Measurements from ENCODE around the gene SLCO2A1. TPM values are rescaled to one million over a fixed set of nuclear protein-coding genes. Genes with fewer than 3 reads are reported as not detected.
"Not testable (repeated sequence)": the region's sequence is repeated elsewhere in the genome, so short reads cannot be mapped to it uniquely, and the experiment has no call there.

Gene SLCO2A1
- total RNA-seq, 2 donors from 2014 or later: 15.9 to 46.7 TPM

- 87% methylated on average over 10 of the region's 10 CpGs for WGBS
- Histone ChIP-seq H3K4me3 (no peak overlapping the region), H3K27ac (no peak overlapping the region), H3K4me1 (replicated peaks) (no peaks in the 10 kb centered on the region), H3K36me3 (no peaks in the 10 kb centered on the region), H3K9me3 (no peaks in the 10 kb centered on the region), H3K27me3 (replicated peaks; ENCODE audit: insufficient read depth) (no peaks in the 10 kb centered on the region)
- TF ChIP-seq POLR2A (IDR thresholded peaks at IDR 0.05) (no peak), CTCF (IDR thresholded peaks at IDR 0.05) (no peak), POLR2AphosphoS5 (IDR thresholded peaks at IDR 0.05) (no peak)
- DNase-seq (ENCODE audit: low spot score): no peak
- intact Hi-C loops (cut with DNase I): no loop called here
Measured at GRCh38 chr3:134074001-134074789, 44.5 kb upstream of the SLCO2A1 start.

GRCh38 chr3:134073583-134073945 lies 43.8 kb upstream of the SLCO2A1 start:
- H3K4me1 ChIP-seq (replicated peaks): no peaks in the 10 kb centered on the region
- no peak overlapping the region for H3K27ac ChIP-seq
- no peak for DNase-seq (ENCODE audit: low spot score)
- H3K4me3 ChIP-seq: no peak overlapping the region
- intact Hi-C loops (cut with DNase I): no loop called here
- no peaks in the 10 kb centered on the region for H3K9me3 ChIP-seq
- TF ChIP-seq CTCF (IDR thresholded peaks at IDR 0.05) (no peak), POLR2AphosphoS5 (IDR thresholded peaks at IDR 0.05) (no peak), POLR2A (IDR thresholded peaks at IDR 0.05) (no peak)
- no peaks in the 10 kb centered on the region for H3K27me3 ChIP-seq (replicated peaks; ENCODE audit: insufficient read depth)
- WGBS: 95% methylated on average over 4 of the region's 4 CpGs
- H3K36me3 ChIP-seq: no peaks in the 10 kb centered on the region

GRCh38 chr3:134072881-134073582 lies 43.3 kb upstream of the SLCO2A1 start:
- H3K27me3 ChIP-seq (replicated peaks; ENCODE audit: insufficient read depth): no peaks in the 10 kb centered on the region
- no peak overlapping the region for H3K27ac ChIP-seq
- H3K4me3 ChIP-seq: no peak overlapping the region
- no peaks in the 10 kb centered on the region for H3K4me1 ChIP-seq (replicated peaks)
- H3K9me3 ChIP-seq: no peaks in the 10 kb centered on the region
- DNase-seq (ENCODE audit: low spot score): no peak
- WGBS: 84% methylated on average over 15 of the region's 15 CpGs
- TF ChIP-seq POLR2AphosphoS5 (IDR thresholded peaks at IDR 0.05) (no peak), CTCF (IDR thresholded peaks at IDR 0.05) (no peak)
- H3K36me3 ChIP-seq: no peaks in the 10 kb centered on the region
- intact Hi-C loops (cut with DNase I): no loop called here

- H3K27me3 ChIP-seq (replicated peaks; ENCODE audit: insufficient read depth); H3K9me3 ChIP-seq; DNase-seq (ENCODE audit: low spot score); H3K4me3 ChIP-seq; H3K4me1 ChIP-seq (replicated peaks); H3K27ac ChIP-seq; H3K36me3 ChIP-seq; intact Hi-C loops (cut with DNase I): not testable (repeated sequence)
- 86% methylated on average over 25 of the region's 25 CpGs for WGBS
Measured at GRCh38 chr3:134070281-134070680, 40.6 kb upstream of the SLCO2A1 start.

- H3K27me3 ChIP-seq (replicated peaks; ENCODE audit: insufficient read depth): no peaks in the 10 kb centered on the region
- DNase-seq (ENCODE audit: low spot score): no peak
- TF ChIP-seq POLR2A (IDR thresholded peaks at IDR 0.05) (no peak), CTCF (IDR thresholded peaks at IDR 0.05) (no peak)
- WGBS: 99% methylated on average over 7 of the region's 7 CpGs
- no peaks in the 10 kb centered on the region for H3K9me3 ChIP-seq
- no peaks in the 10 kb centered on the region for H3K4me1 ChIP-seq (replicated peaks)
- intact Hi-C loops (cut with DNase I): no loop called here
- H3K36me3 ChIP-seq: no peaks in the 10 kb centered on the region
- H3K4me3 ChIP-seq: no peak overlapping the region
- no peak overlapping the region for H3K27ac ChIP-seq
Measured at GRCh38 chr3:134068429-134068828, 38.7 kb upstream of the SLCO2A1 start.
